NT2/D1 (cell line): ENCODE results near the gene CPXM2.

Experiments used
- SUZ12 ChIP-seq: IDR thresholded peaks from 2 replicates; pipeline ENCODE4 v1.6.1; 2011; ENCODE audit not compliant: insufficient read length, insufficient read depth; ENCODE audit errors: extremely low read depth
- ZNF274 ChIP-seq: IDR thresholded peaks from 2 replicates; pipeline ENCODE4 v1.6.1; 2011; ENCODE audit warnings: mild to moderate bottlenecking, low read depth, low read length

DNA sequence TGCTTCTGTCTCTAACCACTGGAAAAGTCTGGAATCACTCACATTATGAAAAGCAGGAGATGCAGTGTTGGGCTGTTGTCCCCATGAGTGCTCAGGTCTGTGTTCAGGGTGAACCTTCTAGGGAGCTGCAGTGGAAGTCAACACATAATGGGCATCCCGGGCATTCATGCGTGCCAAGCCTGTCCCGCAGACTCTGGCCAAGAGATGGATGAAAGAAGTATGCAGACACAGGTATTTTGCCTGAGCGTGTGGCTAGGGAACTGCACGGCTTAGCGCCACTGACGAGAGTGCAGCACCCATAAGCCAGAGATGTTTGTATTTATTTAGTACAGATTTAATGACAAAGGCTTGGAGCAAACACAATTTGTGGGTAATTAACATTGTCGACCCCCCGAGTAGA is 140.7 kb downstream of the CPXM2 start:
- TF ChIP-seq ZNF274 (no peak), SUZ12 (no peak)
